ENCODE results near the gene ALX4. TPM values are rescaled to one million over a fixed set of nuclear protein-coding genes. Genes with fewer than 3 reads are reported as not detected.

The ALX4 gene
- total and polyA plus RNA-seq, 9 of the 15 experiments (the other 6 are each of a cell fraction or from before 2014, with no cell fraction given): 0.07 to 1.2 (median 0.33) TPM

- no peak; the same call in 1 of the 2 replicates for TF ChIP-seq ZNF766 (CRISPR knock-in tag; conservative IDR thresholded peaks at IDR 0.05)
- no peak; the same call in 1 of the 2 replicates for TF ChIP-seq ZNF584 (CRISPR knock-in tag; IDR thresholded peaks at IDR 0.05; ENCODE audit: low read depth)
- no peak for TF ChIP-seq BCL6 (CRISPR knock-in tag; IDR thresholded peaks at IDR 0.05)
- TF ChIP-seq PHF8 (IDR thresholded peaks at IDR 0.05; ENCODE audit: borderline replicate concordance, low read length): no peak
- 0 out of 4 replicates have a peak, but pooled peaks of 1 of the 2 experiments have one; percentile 8 for TF ChIP-seq SRF (CRISPR knock-in tag; IDR thresholded peaks at IDR 0.05)
- no peak for TF ChIP-seq KDM5B (IDR thresholded peaks at IDR 0.05; ENCODE audit: insufficient replicate concordance, low read depth, low read length)
- TF ChIP-seq POLR3G (IDR thresholded peaks at IDR 0.05; ENCODE audit: extremely low read depth, insufficient read length, insufficient replicate concordance): no peak
- TF ChIP-seq NKRF (IDR thresholded peaks at IDR 0.05; ENCODE audit: borderline replicate concordance): peak; percentile 32; the same call in 1 of the 2 replicates
- no peak for TF ChIP-seq ZNF146 (CRISPR knock-in tag; IDR thresholded peaks at IDR 0.05; ENCODE audit: unreplicated experiment)
- no peak for TF ChIP-seq CCAR2 (IDR thresholded peaks at IDR 0.05; ENCODE audit: low read depth, low read length)
- TF ChIP-seq ELK3 (CRISPR knock-in tag; IDR thresholded peaks at IDR 0.05): no peak
- no peak for TF ChIP-seq WHSC1 (IDR thresholded peaks at IDR 0.05; ENCODE audit: low read length)
- TF ChIP-seq ZNF41 (CRISPR knock-in tag; conservative IDR thresholded peaks at IDR 0.05): no peak
- no peak for TF ChIP-seq XRCC4 (IDR thresholded peaks at IDR 0.05; ENCODE audit: extremely low read depth, insufficient read depth, insufficient read length)
- no peak for TF ChIP-seq CEBPG (CRISPR knock-in tag; IDR thresholded peaks at IDR 0.05)
- TF ChIP-seq CEBPG (tag; conservative IDR thresholded peaks at IDR 0.05 in 1 of 2, IDR thresholded peaks at IDR 0.05 in 1 of 2): no peak
- no peak for TF ChIP-seq PURB (CRISPR knock-in tag; IDR thresholded peaks at IDR 0.05; ENCODE audit: low read depth)
- TF ChIP-seq, protein P1, sequence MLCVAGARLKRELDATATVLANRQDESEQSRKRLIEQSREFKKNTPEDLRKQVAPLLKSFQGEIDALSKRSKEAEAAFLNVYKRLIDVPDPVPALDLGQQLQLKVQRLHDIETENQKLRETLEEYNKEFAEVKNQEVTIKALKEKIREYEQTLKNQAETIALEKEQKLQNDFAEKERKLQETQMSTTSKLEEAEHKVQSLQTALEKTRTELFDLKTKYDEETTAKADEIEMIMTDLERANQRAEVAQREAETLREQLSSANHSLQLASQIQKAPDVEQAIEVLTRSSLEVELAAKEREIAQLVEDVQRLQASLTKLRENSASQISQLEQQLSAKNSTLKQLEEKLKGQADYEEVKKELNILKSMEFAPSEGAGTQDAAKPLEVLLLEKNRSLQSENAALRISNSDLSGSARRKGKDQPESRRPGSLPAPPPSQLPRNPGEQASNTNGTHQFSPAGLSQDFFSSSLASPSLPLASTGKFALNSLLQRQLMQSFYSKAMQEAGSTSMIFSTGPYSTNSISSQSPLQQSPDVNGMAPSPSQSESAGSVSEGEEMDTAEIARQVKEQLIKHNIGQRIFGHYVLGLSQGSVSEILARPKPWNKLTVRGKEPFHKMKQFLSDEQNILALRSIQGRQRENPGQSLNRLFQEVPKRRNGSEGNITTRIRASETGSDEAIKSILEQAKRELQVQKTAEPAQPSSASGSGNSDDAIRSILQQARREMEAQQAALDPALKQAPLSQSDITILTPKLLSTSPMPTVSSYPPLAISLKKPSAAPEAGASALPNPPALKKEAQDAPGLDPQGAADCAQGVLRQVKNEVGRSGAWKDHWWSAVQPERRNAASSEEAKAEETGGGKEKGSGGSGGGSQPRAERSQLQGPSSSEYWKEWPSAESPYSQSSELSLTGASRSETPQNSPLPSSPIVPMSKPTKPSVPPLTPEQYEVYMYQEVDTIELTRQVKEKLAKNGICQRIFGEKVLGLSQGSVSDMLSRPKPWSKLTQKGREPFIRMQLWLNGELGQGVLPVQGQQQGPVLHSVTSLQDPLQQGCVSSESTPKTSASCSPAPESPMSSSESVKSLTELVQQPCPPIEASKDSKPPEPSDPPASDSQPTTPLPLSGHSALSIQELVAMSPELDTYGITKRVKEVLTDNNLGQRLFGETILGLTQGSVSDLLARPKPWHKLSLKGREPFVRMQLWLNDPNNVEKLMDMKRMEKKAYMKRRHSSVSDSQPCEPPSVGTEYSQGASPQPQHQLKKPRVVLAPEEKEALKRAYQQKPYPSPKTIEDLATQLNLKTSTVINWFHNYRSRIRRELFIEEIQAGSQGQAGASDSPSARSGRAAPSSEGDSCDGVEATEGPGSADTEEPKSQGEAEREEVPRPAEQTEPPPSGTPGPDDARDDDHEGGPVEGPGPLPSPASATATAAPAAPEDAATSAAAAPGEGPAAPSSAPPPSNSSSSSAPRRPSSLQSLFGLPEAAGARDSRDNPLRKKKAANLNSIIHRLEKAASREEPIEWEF (CRISPR knock-in tag; IDR thresholded peaks at IDR 0.05): no peak
- TF ChIP-seq KHSRP (IDR thresholded peaks at IDR 0.05): 0 out of 2 replicates have a peak, but pooled peaks have one; percentile 67
Measured at GRCh38 chr11:44269369-44270351, 40.3 kb downstream of the ALX4 start (continued).
